Left kidney (tissue), 2 donors: Measurements from ENCODE around the gene KNDC1. TPM values are rescaled to one million over a fixed set of nuclear protein-coding genes. Genes with fewer than 3 reads are reported as not detected.
"Not testable (repeated sequence)": the region's sequence is repeated elsewhere in the genome, so short reads cannot be mapped to it uniquely, and the experiment has no call there.

ENCODE experiments used
- DNase-seq: peaks from one replicate; pipeline ENCODE4 v3.0.0-alpha.2; 2013
- polyA plus RNA-seq: library from polyadenylated mRNA; unstranded; fragments of 120-200 nt; gene quantifications from one replicate; pipeline ENCODE4 v1.2.1, GENCODE V29; 2013; ENCODE audit not compliant: insufficient read length

Gene KNDC1
- polyA plus RNA-seq, 1 donor: 8.3 TPM

GRCh38 chr10:133162178-133162909, 2.3 kb downstream of the KNDC1 start:
- DNase-seq: no peak

GRCh38 chr10:133162910-133163856, 3.2 kb downstream of the KNDC1 start:
- DNase-seq: no peak

DNA sequence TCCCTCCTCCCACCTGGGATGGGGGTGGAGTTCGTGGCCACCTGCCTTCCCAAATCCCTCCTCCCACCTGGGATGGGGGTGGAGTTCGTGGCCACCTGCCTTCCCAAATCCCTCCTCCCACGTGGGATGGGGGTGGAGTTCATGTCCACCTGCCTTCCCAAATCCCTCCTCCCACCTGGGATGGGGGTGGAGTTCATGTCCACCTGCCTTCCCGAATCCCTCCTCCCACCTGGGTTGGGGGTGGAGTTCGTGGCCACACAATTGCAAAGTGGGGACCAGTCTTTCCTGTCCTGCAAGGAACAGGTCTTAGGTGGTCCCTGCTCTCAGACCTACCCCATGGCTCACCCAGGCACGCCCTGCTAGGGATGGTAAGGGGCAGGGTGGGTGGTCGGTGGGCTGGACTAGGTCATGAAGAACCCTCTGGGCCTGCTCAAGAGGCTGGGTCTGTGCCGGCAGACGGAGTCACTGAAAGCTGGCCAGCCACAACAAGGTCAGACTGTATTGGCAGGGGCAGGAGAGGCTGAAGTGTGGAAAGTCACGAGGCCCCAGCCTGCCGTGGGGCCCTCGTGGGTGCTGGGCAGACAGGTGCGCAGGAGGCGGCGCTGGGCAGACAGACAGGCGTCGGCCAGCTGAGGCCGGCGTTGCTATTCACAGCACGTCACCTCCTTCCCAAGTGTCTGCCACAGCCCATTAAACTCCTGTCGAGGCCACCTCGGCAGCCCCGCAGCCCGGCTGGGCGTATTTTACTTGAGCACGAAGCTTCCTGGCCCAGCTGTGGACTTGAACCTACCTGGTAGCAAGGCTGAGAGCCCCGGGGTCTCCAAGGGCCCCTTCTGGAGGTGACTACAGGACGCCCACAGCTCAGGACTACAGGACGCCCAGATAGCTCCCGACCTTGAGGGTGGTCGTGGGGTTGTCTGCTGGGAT, 4.1 kb downstream of the KNDC1 start:
- peak; percentile 54 for DNase-seq

DNA sequence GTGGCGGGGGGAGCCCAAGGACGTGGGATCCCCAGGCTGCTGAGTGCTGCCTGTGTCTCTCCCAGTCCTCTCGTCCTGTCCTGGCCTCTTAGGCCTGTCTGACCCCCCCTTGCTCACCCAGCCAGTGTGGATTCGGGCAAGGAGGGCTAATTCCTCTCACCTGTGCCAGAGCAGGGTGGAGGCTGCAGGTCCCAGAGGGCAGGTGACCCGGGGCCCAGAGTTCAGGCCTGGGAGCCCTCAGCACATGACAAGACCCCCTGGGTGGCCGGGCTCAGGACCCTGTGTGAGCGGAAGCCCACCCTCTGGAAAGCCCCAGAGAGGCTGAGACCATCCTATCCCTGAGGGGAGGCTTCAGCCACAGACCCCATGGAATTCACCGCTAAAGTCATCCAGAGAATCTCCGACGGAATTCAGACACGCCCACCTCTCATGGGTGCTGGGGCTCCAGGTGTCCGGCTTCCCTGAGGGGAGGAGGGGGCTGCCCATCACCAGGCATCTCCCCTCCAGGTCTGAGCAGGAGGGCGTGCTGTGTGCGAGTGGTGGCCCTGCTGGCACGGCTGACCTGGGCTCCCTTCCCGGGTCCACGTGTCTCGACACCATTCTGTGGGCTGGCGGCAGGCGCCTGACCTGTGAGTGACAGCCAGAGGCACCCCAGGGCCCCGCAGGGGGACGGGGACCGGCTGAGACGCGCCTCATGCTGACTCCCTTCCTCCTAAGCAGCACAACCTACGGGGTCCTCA, 5.0 kb downstream of the KNDC1 start:
- DNase-seq: no peak

DNA sequence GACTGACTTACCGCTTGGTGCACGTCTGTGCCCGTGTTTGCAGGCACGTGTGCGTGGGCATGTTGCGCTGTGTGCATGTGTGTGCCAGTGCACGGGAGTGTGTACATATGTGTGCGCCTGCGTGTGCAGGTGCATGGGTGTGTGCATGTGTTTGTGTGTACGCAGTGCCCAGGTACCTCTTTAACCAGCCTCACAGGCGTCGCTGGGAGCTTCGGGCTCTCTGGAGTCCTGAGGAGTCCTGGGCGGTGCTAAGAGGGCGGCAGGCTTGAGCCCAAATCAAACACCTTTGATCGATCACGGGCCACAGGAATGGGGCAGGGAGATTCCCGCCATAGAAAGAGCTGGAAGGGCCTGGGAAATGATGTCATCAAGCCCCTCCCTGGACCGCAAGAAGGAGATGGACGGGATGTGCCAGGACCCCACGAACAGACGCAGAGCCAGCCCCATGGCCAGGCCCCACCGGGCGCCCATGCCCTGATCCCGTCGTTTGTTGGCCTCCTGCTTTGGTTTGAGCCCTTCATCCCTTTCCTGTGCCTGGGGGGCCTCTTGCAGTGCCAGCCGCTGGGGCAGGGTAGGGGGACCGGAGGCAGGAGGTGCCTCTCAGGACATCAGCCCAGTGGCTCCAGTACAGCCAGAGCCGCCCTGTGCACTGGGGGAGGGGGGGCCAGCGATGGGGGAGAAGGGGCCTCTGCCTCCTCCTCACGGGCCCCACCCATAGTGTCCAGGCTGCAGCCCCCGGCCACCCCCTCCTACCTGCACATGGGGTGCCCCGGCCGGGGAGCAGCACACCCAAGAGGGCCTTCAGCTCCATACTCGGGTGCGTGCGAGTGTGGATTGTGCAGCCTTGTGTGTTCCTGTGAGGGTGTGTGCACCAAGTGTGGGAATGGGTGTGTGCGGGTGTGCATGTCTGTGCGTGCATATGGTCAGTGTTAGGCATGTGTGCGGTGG, 5.8 kb downstream of the KNDC1 start:
- no peak for DNase-seq

DNA sequence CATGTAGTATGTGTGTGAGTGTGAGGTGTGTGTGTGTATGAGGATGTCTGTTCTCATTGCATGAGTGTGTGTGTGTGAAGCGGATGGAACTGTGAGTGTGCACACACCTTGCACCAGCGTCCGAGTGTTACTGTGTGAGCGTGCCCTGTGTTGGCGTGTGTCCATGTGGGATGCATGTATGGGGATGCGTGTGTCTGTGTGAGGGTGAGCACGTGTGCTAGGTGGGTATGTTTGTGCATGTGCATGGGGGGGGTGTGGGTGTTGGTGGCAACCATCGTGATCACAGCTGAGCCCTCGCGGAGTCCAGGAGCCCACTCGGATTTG, 6.4 kb downstream of the KNDC1 start:
- no peak for DNase-seq

DNA sequence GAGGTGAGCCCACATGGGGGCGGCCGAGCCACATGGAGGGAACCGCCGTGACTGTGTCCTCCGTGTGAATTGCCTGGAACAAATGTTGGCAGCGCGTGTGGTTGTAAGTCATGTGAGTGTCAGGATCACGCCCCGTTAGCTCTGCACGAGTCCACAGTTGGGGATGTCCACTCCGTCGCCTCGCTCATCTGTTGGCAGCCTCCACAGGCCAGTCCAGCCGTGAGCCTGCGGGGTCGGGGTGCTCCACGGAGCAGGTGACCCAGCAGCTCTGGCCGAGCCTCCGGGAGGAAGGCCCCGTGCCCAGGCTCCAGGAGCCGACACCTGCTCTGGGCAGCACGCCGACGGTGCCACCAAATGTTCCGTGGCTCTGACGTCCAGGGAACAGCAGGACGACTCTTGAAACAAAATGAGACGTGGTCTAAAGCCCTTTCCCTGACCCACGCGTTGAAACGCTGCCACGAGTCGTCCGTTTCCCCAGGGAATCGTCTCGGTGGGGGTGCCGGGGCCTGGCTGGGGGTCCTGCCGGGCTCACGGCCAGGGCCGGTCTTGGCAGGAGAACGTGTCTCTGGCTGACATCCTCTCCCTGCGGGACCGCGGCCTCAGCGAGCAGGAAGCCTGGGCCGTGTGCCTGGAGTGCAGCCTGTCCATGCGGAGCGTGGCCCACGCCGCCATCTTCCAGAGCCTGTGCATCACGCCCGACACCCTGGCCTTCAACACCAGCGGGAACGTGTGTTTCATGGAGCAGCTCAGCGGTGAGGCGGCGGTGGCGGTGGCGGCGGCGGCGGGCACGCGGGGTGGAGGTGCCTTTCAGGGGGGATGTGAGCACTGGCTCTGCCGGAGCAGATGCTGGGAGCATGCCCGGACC, 7.0 kb downstream of the KNDC1 start:
- DNase-seq: no peak

DNA sequence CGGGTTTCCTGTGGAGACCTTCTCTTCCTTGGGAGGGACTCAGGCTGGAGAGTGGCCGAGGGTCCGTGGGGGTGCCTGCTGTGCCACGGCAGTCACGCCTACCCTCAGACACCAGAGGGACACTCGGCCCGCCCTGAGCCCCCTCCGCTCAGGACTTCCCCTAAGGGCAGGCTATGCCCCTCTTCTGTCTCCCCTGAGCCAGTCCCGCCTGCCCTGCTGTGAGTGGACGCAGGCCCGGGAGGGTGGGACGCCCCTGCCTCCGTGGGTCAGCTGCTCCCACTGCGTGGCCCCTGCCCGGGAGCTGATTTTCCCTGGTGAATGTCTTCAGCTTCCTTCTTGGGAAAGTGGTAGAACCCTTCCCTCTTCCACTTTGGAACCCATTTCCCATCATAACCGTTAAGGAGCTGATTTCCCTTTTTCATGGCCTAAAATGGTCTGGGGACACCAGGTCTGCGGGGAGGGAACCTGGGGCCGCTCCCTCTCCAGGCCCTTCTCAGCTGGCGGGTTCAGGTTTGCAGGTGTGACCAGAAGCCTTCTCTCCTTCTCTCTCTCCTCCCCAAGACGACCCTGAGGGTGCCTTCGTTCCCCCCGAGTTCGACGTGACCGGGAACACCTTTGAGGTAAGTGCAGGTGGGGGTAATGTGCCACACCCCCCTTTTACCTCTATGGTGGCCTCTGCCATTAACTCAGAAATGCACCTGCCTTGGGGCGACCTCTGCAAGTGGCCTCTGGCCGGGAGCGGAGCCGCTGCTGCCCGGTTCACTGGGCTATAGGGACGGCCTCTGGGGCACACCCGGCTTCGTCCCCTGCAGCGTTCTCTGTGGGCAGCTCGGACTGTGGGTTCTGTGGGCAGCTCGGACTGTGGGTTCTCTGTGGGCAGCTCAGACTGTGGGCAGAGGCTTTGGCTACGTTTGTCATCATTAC, 7.9 kb downstream of the KNDC1 start:
- DNase-seq: no peak

DNA sequence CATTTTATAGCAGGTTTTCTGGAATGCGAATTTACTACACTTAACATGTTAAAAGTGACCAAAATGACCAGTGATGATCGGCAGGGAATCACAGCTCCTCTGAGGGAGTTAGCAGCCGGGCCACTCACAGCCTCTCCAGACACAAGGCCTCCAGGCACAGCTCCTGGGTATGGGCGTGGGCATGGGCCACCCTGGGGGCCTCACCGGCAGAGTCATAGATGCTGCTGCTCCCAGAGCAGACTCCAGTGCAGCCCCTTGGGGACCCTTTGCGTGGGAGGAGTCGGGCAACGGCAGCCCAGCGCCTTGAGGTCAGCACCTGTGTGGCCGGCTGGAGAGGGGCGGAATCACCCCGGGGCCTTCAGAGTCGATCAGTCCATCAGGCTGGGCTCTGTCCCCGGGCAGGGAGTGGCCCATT, 8.6 kb downstream of the KNDC1 start:
- no peak for DNase-seq

GRCh38 chr10:133169173-133169947, 9.3 kb downstream of the KNDC1 start:
- no peak for DNase-seq

- no peak for DNase-seq
Observed at GRCh38 chr10:133170092-133170491, 10.1 kb downstream of the KNDC1 start.

- DNase-seq: no peak
Observed at GRCh38 chr10:133173860-133174640, 14.0 kb downstream of the KNDC1 start.

GRCh38 chr10:133174689-133175263, 14.8 kb downstream of the KNDC1 start:
- no peak for DNase-seq

GRCh38 chr10:133175624-133176023, 15.6 kb downstream of the KNDC1 start:
- DNase-seq: not testable (repeated sequence)

DNA sequence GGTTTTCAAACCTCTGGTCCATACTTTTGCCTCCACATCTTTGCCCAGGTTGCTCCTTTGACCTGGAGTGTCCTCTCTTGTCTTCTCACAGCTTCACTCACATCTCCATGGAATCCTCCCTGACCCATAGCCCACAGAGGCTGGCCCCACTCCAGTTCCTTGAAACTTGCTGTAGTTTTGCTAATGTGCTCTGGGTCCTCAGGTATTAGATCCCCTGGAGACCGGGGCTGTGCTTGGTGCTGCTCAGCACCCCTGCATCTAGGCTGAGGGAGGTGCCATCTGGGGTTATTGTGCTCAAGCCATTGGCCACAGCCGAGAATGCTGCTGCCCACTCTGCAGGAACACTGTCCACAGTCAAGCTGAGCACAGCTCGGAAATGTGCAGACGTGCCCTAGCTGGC, 16.5 kb downstream of the KNDC1 start:
- no peak for DNase-seq
